HG02623 (cell line): ENCODE data around the gene CDRT4.
"Not testable (repeated sequence)": the region's sequence is repeated elsewhere in the genome, so short reads cannot be mapped to it uniquely, and the experiment has no call there.

ENCODE experiments used
- ATAC-seq: cut with Tn5 transposase; IDR thresholded peaks from one replicate; pipeline ENCODE4 v1.9.1; 2021; ENCODE audit warnings: moderate library complexity; ENCODE audit not compliant: unreplicated experiment

CDRT4 gene

GRCh38 chr17:15457723-15458094, 9.7 kb downstream of the CDRT4 start:
- no peak for ATAC-seq

- no peak for ATAC-seq
These were observed 10.3 kb downstream of the CDRT4 start for GRCh38 chr17:15456972-15457722.

GRCh38 chr17:15456496-15456895, 10.9 kb downstream of the CDRT4 start:
- no peak for ATAC-seq

- ATAC-seq = no peak
These were observed 13.1 kb downstream of the CDRT4 start for GRCh38 chr17:15454346-15454745.

- no peak for ATAC-seq
These were observed 13.6 kb downstream of the CDRT4 start for GRCh38 chr17:15453782-15454181.

- ATAC-seq = no peak
These were observed 14.2 kb downstream of the CDRT4 start for GRCh38 chr17:15453246-15453645.

GRCh38 chr17:15452746-15453145, 14.7 kb downstream of the CDRT4 start:
- ATAC-seq = no peak

GRCh38 chr17:15451680-15452079, 15.7 kb downstream of the CDRT4 start:
- ATAC-seq = no peak

- no peak for ATAC-seq
These were observed 18.9 kb downstream of the CDRT4 start for GRCh38 chr17:15448580-15448956.

GRCh38 chr17:15447928-15448579, 19.4 kb downstream of the CDRT4 start:
- no peak for ATAC-seq

GRCh38 chr17:15446036-15446435, 21.4 kb downstream of the CDRT4 start:
- no peak for ATAC-seq

GRCh38 chr17:15444805-15445204, 22.6 kb downstream of the CDRT4 start:
- ATAC-seq = no peak

GRCh38 chr17:15442311-15443180, 24.9 kb downstream of the CDRT4 start:
- ATAC-seq = no peak

- no peak for ATAC-seq
These were observed 26.1 kb downstream of the CDRT4 start for GRCh38 chr17:15441315-15441714.

GRCh38 chr17:15440347-15440746, 27.1 kb downstream of the CDRT4 start:
- ATAC-seq = no peak

- ATAC-seq = not testable (repeated sequence)
These were observed 28.0 kb downstream of the CDRT4 start for GRCh38 chr17:15439205-15439985.

- no peak for ATAC-seq
These were observed 28.8 kb downstream of the CDRT4 start for GRCh38 chr17:15438491-15439105.

GRCh38 chr17:15437303-15437635, 30.2 kb downstream of the CDRT4 start:
- no peak for ATAC-seq

GRCh38 chr17:15436473-15437302, 30.7 kb downstream of the CDRT4 start:
- no peak for ATAC-seq

GRCh38 chr17:15434956-15435355, 32.5 kb downstream of the CDRT4 start:
- no peak for ATAC-seq
